OCI-LY7 (cell line): ENCODE measurements around the gene PANK4.

Source experiments
- CTCF ChIP-seq: fragments of 200-600 bp; sonication (generic); conservative IDR thresholded peaks from 2 replicates; pipeline ENCODE4 v1.5.1; 2014; ENCODE audit warnings: mild to moderate bottlenecking, antibody characterized with exemption, low read length, moderate library complexity, mixed read lengths
- EZH2phosphoT487 ChIP-seq: fragments of 200-600 bp; sonication (generic); IDR thresholded peaks from 2 replicates; pipeline ENCODE4 v1.6.1; 2018; ENCODE audit warnings: low read depth, borderline replicate concordance, mild to moderate bottlenecking, mixed run types, antibody characterized with exemption, low read length, moderate library complexity, mixed read lengths

GRCh38 chr1:2470290-2471158, 55.9 kb downstream of the PANK4 start:
- no peak for TF ChIP-seq CTCF
- TF ChIP-seq EZH2phosphoT487: no peak
